Measurements from ENCODE around the gene ERP29.

ERP29 gene

GRCh38 chr12:111978545-111978944 lies 34.7 kb upstream of the ERP29 start:
- H3K4me3 ChIP-seq (replicated peaks; ENCODE audit: low read depth, low read length) = no peak overlapping the region
- no peak for TF ChIP-seq CTCF (IDR thresholded peaks at IDR 0.05; ENCODE audit: low read depth, low read length, missing control alignments)
- DNase-seq (ENCODE audit: extremely low read depth, low read depth) = no peak

DNA sequence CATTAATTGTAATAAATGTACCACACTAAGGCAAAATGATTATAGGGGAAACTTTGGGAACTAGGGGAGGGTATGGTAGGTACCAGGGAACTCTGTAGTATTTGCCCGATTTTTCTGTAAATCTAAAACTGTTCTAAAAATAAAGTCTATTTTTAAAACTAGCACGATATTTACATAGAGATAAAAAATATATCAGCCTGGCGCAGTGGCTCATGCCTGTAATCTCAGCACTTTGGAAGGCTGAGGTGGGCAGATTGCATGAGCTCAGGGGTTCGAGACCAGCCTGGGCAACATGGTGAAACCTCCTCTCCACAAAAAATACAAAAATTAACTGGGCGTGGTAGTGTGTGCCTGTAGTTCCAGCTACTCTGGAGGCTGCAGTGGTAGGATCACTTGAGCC lies 32.6 kb upstream of the ERP29 start:
- no peak overlapping the region for H3K4me3 ChIP-seq (replicated peaks; ENCODE audit: low read depth, low read length)
- TF ChIP-seq CTCF (IDR thresholded peaks at IDR 0.05; ENCODE audit: low read depth, low read length, missing control alignments) = no peak
- no peak for DNase-seq (ENCODE audit: extremely low read depth, low read depth)

DNA sequence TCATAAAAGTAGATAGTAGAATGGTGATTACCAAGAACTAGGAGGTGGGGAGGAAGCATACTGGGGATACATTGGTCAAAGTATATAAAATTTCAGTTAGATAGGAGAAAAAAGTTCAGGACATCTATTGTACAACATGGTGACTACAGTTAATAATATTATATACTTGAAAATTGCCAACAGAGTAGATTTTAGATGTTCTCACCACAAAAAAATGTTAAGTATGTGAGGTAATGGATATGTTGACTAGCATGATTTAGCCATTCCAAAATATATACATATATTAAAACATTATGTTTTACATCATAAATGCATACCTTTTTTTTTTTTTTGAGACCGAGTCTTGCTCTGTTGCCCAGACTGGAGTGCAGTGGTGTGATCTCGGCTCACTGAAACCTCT lies 31.2 kb upstream of the ERP29 start:
- DNase-seq (ENCODE audit: extremely low read depth, low read depth) = no peak
- no peak overlapping the region for H3K4me3 ChIP-seq (replicated peaks; ENCODE audit: low read depth, low read length)
- no peak for TF ChIP-seq CTCF (IDR thresholded peaks at IDR 0.05; ENCODE audit: low read depth, low read length, missing control alignments)

DNA sequence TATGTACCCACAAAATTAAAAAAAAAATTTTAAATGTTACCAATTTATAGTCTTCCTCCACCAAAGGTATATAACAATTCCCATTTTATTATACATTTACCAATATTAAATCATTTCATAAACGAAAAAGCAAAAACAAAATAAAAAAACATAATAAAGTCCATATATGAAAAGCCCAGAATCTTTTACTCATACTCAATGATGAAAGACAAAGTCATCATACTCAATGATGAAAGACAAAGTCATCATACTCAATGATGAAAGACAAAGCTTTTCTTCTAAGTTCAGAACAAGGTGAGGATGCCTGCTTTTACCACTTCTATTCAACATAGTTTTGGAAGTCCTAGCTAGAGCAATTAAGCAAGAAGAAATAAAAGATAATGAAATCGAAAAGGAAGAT lies 28.4 kb upstream of the ERP29 start:
- H3K4me3 ChIP-seq (replicated peaks; ENCODE audit: low read depth, low read length) = no peak overlapping the region
- TF ChIP-seq CTCF (IDR thresholded peaks at IDR 0.05; ENCODE audit: low read depth, low read length, missing control alignments) = no peak
- no peak for DNase-seq (ENCODE audit: extremely low read depth, low read depth)

GRCh38 chr12:111991535-111991934 lies 21.7 kb upstream of the ERP29 start:
- H3K4me3 ChIP-seq (replicated peaks; ENCODE audit: low read depth, low read length) = no peak overlapping the region
- DNase-seq (ENCODE audit: extremely low read depth, low read depth) = no peak
- TF ChIP-seq CTCF (IDR thresholded peaks at IDR 0.05; ENCODE audit: low read depth, low read length, missing control alignments) = no peak

GRCh38 chr12:111991946-111992345 lies 21.3 kb upstream of the ERP29 start:
- H3K4me3 ChIP-seq (replicated peaks; ENCODE audit: low read depth, low read length) = no peak overlapping the region
- DNase-seq (ENCODE audit: extremely low read depth, low read depth) = no peak

More at GRCh38 chr12:111991946-111992345, 21.3 kb upstream of the ERP29 start:
- TF ChIP-seq CTCF (IDR thresholded peaks at IDR 0.05; ENCODE audit: low read depth, low read length, missing control alignments) = no peak
